Cardiac muscle cell (in vitro differentiated cells and primary cell): ENCODE results near the gene TM9SF4. TPM values are rescaled to one million over a fixed set of nuclear protein-coding genes. Genes with fewer than 3 reads are reported as not detected.

Source experiments
- DNase-seq, 2 donors: peaks; one replicate each; pipeline versions ENCODE4 v3.0.0 to v3.0.0-alpha.2; 2010 to 2017; ENCODE audit warnings: low read depth in 1 of 2, low spot score in 1 of 2
- H3K27ac ChIP-seq: fragments of 200-600 bp; sonication (generic); 2 replicates; pipeline ENCODE4 v1.5.1; 2016
- H3K27me3 ChIP-seq: fragments of 200-600 bp; sonication (generic); 2 replicates; pipeline ENCODE4 v1.6.0; 2016; ENCODE audit warnings: control low read depth
- H3K36me3 ChIP-seq: fragments of 200-600 bp; sonication (generic); 2 replicates; pipeline ENCODE4 v1.5.1; 2016; ENCODE audit warnings: control low read depth
- H3K4me1 ChIP-seq: fragments of 200-600 bp; sonication (generic); 2 replicates; pipeline ENCODE4 v1.8.1; 2017; ENCODE audit warnings: low read depth, mild to moderate bottlenecking, mixed run types
- H3K4me3 ChIP-seq: fragments of 200-600 bp; sonication (generic); 2 replicates; pipeline ENCODE4 v1.5.1; 2016; ENCODE audit warnings: mild to moderate bottlenecking
- H3K9me3 ChIP-seq: fragments of 200-600 bp; sonication (generic); 2 replicates; pipeline ENCODE4 v1.5.1; 2017; ENCODE audit warnings: low read depth, mild to moderate bottlenecking, control low read depth
- polyA plus RNA-seq: library from polyadenylated mRNA; unstranded; fragments of >200 nt; fragmentation: Nextera tagmentation; extraction: Ambion mirVana; gene quantifications from 2 replicates; pipeline ENCODE4 v1.2.1, GENCODE V29; 2016
- total RNA-seq: library from RNA; depleted of rRNA; stranded (reverse); fragments of >200 nt; gene quantifications from 2 replicates; pipeline ENCODE4 v1.2.3, GENCODE V29; 2016
- TF ChIP-seq, protein P1 (sequence below): IDR thresholded peaks from 2 replicates; pipeline ENCODE4 v1.5.1; 2012; ENCODE audit warnings: low read depth, mild to moderate bottlenecking, low read length

Gene TM9SF4
- total and polyA plus RNA-seq, 2 experiments from 2014 or later = 52.5 to 54.6 TPM

DNA sequence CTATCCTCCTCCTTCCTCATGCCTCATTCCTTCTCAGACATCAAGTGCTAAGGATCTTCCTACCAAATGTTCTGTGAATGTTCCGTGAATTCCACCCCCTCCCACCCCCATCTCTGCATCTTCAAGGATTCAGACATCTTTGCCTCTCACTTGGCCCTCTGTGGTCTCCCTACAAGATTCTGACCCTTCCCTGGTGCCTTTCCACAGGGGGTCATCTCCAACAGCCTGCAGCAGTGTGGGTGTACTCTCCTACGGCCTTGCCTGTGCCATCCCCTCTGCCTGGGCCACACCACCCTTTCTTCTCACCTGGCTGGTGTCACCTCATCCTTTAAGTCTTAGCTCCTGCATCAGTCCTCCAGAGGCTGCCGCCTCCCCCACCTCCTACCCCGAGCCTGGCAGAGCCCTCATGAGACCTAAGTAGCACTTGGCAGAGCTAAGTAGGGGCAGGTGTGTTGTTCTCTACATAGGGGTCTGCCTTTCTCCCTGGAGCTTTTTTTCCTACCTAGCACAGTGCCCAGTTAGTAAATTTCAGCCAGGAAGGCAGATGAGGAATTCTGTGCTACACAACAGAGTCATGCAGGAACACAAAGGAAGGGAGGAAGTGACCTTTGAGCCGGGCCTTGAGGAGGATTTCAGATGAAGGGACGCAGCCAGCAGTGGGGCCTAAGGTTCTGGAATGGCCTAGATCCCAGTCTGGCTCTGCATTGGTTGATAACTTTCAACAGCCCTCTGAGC, 43.1 kb downstream of the TM9SF4 start:
- H3K4me1 ChIP-seq = no peaks in the 10 kb centered on the region
- no peak for DNase-seq
- H3K36me3 ChIP-seq = peaks cover 17% of the 10 kb centered on the region

DNA sequence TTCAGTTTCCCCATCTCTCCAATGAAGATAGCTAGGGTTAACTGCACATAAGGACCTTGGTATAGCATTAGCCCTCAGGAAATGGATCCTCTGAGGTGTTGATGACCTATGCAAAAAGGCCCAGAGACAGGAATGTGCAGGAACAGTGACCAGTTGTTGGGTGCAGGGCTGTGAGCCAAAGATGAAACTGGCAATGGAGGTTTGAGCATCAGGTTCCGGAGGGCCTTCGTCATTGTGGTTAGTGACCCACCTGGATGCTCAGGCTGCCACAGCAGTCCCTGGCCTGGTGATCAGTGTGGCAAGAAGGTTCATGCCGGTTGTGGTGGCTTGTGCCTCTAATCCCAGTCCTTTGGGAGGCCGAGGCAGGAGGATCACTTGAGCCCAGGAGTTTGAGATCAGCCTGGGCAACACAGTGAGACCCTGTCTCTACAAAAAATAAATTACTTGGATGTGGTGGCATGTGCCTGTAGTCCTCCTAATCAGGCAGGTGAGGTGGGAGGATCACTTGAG, 43.7 kb downstream of the TM9SF4 start:
- DNase-seq = no peak
- no peaks in the 10 kb centered on the region for H3K9me3 ChIP-seq
- no peaks in the 10 kb centered on the region for H3K4me1 ChIP-seq
- TF ChIP-seq, protein P1, sequence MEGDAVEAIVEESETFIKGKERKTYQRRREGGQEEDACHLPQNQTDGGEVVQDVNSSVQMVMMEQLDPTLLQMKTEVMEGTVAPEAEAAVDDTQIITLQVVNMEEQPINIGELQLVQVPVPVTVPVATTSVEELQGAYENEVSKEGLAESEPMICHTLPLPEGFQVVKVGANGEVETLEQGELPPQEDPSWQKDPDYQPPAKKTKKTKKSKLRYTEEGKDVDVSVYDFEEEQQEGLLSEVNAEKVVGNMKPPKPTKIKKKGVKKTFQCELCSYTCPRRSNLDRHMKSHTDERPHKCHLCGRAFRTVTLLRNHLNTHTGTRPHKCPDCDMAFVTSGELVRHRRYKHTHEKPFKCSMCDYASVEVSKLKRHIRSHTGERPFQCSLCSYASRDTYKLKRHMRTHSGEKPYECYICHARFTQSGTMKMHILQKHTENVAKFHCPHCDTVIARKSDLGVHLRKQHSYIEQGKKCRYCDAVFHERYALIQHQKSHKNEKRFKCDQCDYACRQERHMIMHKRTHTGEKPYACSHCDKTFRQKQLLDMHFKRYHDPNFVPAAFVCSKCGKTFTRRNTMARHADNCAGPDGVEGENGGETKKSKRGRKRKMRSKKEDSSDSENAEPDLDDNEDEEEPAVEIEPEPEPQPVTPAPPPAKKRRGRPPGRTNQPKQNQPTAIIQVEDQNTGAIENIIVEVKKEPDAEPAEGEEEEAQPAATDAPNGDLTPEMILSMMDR = no peak
- no peak overlapping the region for H3K27ac ChIP-seq
- no peaks in the 10 kb centered on the region for H3K27me3 ChIP-seq
- H3K36me3 ChIP-seq = peaks cover 18% of the 10 kb centered on the region
- H3K4me3 ChIP-seq = no peak overlapping the region

More for the DNA sequence above, 43.1 kb downstream of the TM9SF4 start:
- Histone ChIP-seq H3K9me3 (no peaks in the 10 kb centered on the region), H3K4me3 (no peak overlapping the region), H3K27me3 (no peaks in the 10 kb centered on the region), H3K27ac (no peak overlapping the region)
- TF ChIP-seq, protein P1 = no peak

DNA sequence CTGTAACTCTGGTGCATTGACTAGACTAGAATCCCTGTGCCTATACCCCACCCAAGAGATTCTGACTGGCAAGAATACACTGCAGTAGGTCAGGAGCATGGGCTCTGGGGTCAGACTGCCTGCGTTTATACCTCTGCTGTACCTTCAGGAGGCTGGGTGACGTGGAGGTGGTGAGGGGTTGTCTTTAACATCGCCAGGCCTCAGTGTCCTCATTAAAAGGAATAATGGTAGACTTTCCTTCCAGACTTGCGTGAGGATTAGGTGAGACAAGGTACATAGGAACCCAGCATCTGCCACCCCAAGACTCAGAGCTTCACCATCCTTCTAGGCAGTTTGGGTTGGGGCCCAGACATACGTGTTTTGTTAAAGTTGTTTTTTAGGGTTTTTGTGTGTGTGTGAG, 44.3 kb downstream of the TM9SF4 start:
- no peak for DNase-seq
- Histone ChIP-seq H3K4me3 (no peak overlapping the region), H3K9me3 (no peaks in the 10 kb centered on the region), H3K27ac (no peak overlapping the region), H3K4me1 (no peaks in the 10 kb centered on the region), H3K27me3 (no peaks in the 10 kb centered on the region), H3K36me3 (peaks cover 17% of the 10 kb centered on the region)
- TF ChIP-seq, protein P1 = no peak

DNA sequence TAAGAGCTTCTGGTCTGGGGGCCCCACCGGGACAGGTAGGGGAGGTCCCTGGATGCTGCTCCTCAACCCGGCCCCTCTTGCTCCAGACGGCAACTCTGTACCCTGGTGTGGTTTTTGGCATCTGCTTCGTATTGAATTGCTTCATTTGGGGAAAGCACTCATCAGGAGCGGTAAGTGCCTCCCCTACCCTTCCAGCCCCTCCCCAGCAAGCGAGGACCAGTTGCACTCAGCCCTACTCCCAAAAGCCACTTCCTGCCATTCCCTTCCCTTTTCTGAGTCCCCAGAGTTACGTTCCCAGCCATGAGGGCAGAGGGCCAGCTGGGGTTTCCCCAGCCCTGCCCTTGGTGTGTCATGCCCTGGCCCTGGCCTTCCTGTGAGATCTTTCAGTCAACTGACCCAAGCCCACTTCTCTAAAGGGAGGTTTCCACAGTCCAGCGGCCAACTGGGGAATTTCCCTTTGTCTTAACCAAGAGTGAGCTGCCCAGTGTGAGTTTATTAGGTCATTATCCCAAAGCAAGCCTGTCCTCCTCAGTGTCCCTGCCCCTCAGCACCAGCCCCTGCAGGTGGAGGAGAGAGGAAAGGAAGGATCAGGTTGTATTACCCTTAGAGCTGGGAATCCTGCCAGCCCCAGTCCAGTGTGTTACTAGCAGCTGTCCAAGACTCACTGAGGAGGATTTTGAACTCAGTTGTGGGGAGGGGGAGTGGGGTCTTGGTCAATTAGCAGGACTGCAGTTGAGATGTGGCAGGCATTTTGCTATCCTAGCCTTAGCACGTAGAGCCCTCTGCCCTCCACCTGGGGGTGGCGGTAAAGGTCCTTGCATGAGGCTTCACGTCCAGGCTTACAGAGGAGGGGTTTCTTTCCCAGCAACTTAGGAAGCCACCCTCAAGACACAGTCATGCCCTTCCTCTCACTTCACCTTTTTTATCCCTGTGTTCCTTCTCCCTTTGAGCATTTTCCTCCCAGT, 45.8 kb downstream of the TM9SF4 start:
- DNase-seq = peak; percentile 74 to 96
- H3K36me3 ChIP-seq = peaks cover 31% of the 10 kb centered on the region
- H3K4me3 ChIP-seq = no peak overlapping the region
- H3K4me1 ChIP-seq = no peaks in the 10 kb centered on the region
- TF ChIP-seq, protein P1 = peak; percentile 39
- H3K27ac ChIP-seq = peak overlapping the region; percentile 69
- no peaks in the 10 kb centered on the region for H3K9me3 ChIP-seq
- no peaks in the 10 kb centered on the region for H3K27me3 ChIP-seq

- no peak for DNase-seq
- H3K27me3 ChIP-seq = no peaks in the 10 kb centered on the region
- no peaks in the 10 kb centered on the region for H3K4me1 ChIP-seq
- TF ChIP-seq, protein P1 = no peak
- peaks cover 37% of the 10 kb centered on the region for H3K36me3 ChIP-seq
- H3K27ac ChIP-seq = no peak overlapping the region
- H3K4me3 ChIP-seq = no peak overlapping the region
- no peaks in the 10 kb centered on the region for H3K9me3 ChIP-seq
Measured at GRCh38 chr20:32157611-32158010, 48.1 kb downstream of the TM9SF4 start.
